ENCODE results near the gene SPTBN1. TPM values are rescaled to one million over a fixed set of nuclear protein-coding genes. Genes with fewer than 3 reads are reported as not detected.
A peak's percentile ranks its signal among the peaks of the same experiment; 100 is the strongest.

Gene SPTBN1
- total RNA-seq, 1 experiment from 2014 or later, result 204 TPM

DNA sequence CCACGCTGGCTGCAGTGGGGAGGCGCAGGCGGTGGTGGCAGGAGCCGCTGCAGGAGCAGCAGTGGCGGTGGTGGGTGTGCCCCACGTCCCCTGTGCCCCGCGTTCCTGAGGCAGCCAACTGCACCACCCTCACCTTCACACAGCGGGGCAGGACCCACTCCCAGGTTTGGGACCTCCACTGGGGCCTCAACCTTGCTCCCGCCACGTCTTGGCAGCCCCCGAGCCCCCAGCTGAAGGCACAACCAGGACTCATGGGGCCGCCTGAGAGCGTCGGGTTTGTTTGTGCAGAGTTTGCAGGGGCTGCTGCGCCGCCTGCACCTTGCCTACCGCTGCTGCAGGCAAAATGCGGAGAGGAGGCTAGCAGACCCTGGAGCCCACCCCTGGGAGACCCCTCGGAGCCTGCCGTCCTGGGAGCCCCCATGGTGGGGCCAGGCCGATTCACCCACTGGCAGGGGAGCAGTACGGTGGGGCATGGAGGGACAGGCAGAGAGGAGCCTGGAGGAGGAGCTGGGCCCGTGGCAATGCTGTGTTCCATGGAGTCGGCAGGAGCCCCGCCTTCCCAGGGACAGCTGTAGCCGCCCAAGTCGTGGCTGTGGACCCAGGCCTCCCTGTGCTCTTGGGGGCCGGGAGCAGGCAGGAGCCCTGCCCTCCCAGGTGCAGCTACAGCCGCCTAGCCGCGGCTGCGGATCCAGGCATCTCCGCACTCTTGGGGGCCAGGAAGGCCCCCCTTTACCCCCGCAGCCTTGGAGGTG is 252.6 kb downstream of the SPTBN1 start:
- Mint-ChIP-seq H3K27me3 (ENCODE audit: low read depth) (peaks cover 7% of the 10 kb centered on the region), H3K4me3 (peak overlapping the region; percentile 60), H3K27ac (no peak overlapping the region), H3K36me3 (no peaks in the 10 kb centered on the region), H3K4me1 (0 out of 2 replicates have a peak, but pooled peaks cover 6% of the 10 kb centered on the region), H3K9me3 (no peaks in the 10 kb centered on the region)
- DNase-seq (ENCODE audit: low spot score), result peak; percentile 69
- TF ChIP-seq, protein P1, sequence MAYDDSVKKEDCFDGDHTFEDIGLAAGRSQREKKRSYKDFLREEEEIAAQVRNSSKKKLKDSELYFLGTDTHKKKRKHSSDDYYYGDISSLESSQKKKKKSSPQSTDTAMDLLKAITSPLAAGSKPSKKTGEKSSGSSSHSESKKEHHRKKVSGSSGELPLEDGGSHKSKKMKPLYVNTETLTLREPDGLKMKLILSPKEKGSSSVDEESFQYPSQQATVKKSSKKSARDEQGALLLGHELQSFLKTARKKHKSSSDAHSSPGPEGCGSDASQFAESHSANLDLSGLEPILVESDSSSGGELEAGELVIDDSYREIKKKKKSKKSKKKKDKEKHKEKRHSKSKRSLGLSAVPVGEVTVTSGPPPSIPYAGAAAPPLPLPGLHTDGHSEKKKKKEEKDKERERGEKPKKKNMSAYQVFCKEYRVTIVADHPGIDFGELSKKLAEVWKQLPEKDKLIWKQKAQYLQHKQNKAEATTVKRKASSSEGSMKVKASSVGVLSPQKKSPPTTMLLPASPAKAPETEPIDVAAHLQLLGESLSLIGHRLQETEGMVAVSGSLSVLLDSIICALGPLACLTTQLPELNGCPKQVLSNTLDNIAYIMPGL (CRISPR knock-in tag; IDR thresholded peaks at IDR 0.05), result peak; percentile 8; the same call in 1 of the 2 replicates
- TF ChIP-seq, protein P2, sequence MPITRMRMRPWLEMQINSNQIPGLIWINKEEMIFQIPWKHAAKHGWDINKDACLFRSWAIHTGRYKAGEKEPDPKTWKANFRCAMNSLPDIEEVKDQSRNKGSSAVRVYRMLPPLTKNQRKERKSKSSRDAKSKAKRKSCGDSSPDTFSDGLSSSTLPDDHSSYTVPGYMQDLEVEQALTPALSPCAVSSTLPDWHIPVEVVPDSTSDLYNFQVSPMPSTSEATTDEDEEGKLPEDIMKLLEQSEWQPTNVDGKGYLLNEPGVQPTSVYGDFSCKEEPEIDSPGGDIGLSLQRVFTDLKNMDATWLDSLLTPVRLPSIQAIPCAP (CRISPR knock-in tag; IDR thresholded peaks at IDR 0.05), result no peak
- TF ChIP-seq, protein P3, sequence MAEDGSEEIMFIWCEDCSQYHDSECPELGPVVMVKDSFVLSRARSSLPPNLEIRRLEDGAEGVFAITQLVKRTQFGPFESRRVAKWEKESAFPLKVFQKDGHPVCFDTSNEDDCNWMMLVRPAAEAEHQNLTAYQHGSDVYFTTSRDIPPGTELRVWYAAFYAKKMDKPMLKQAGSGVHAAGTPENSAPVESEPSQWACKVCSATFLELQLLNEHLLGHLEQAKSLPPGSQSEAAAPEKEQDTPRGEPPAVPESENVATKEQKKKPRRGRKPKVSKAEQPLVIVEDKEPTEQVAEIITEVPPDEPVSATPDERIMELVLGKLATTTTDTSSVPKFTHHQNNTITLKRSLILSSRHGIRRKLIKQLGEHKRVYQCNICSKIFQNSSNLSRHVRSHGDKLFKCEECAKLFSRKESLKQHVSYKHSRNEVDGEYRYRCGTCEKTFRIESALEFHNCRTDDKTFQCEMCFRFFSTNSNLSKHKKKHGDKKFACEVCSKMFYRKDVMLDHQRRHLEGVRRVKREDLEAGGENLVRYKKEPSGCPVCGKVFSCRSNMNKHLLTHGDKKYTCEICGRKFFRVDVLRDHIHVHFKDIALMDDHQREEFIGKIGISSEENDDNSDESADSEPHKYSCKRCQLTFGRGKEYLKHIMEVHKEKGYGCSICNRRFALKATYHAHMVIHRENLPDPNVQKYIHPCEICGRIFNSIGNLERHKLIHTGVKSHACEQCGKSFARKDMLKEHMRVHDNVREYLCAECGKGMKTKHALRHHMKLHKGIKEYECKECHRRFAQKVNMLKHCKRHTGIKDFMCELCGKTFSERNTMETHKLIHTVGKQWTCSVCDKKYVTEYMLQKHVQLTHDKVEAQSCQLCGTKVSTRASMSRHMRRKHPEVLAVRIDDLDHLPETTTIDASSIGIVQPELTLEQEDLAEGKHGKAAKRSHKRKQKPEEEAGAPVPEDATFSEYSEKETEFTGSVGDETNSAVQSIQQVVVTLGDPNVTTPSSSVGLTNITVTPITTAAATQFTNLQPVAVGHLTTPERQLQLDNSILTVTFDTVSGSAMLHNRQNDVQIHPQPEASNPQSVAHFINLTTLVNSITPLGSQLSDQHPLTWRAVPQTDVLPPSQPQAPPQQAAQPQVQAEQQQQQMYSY (CRISPR knock-in tag; IDR thresholded peaks at IDR 0.05), result peak; percentile 85
- TF ChIP-seq ZNF423 (CRISPR knock-in tag; IDR thresholded peaks at IDR 0.05), result 0 out of 2 replicates have a peak, but pooled peaks have one; percentile 24
- POLR2A ChIA-PET, result interaction anchor here (1.2 kb wide), 2 partner anchors 14 to 43 kb away, joined by 4 to 5 read pairs; partner anchors contain the start of gene EML6
- ATAC-seq, result peak; percentile 88
- CTCF ChIA-PET, result interaction anchor here (0.7 to 9.3 kb wide), 9 partner anchors 14 to 601 kb away, joined by 3 to 171 read pairs (median 7); partner anchors contain the start of gene EML6

DNA sequence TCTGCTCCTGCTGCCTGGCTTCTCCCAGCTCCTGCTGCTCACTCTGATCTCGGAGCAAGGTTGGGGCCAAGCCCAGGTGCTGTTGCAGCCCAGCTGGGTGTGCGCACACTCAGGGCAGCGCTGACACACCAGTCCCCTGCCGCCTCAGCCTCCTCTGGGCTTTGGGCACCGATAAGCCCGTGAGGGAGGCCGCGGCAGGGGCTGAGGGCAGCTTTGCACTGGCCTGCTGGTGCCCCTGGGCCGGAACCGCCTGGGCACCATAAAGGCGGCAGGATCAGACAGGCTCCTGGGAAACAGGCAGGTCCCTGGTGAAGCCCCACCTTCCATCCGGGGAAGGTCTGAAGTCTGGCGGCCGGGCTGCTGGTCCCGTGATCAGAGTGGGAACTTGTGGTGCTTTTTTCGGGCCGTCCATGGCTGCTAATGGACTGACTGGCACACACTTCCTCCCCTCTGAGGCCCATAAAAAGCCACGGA is 253.2 kb downstream of the SPTBN1 start:
- Mint-ChIP-seq H3K27me3 (ENCODE audit: low read depth) (peaks cover 7% of the 10 kb centered on the region), H3K27ac (no peak overlapping the region), H3K9me3 (no peaks in the 10 kb centered on the region), H3K4me3 (peak overlapping the region; percentile 60), H3K36me3 (no peaks in the 10 kb centered on the region), H3K4me1 (0 out of 2 replicates have a peak, but pooled peaks cover 6% of the 10 kb centered on the region)
- DNase-seq (ENCODE audit: low spot score) (peak; percentile 31), ATAC-seq (peak; percentile 61)
- TF ChIP-seq, protein P4, sequence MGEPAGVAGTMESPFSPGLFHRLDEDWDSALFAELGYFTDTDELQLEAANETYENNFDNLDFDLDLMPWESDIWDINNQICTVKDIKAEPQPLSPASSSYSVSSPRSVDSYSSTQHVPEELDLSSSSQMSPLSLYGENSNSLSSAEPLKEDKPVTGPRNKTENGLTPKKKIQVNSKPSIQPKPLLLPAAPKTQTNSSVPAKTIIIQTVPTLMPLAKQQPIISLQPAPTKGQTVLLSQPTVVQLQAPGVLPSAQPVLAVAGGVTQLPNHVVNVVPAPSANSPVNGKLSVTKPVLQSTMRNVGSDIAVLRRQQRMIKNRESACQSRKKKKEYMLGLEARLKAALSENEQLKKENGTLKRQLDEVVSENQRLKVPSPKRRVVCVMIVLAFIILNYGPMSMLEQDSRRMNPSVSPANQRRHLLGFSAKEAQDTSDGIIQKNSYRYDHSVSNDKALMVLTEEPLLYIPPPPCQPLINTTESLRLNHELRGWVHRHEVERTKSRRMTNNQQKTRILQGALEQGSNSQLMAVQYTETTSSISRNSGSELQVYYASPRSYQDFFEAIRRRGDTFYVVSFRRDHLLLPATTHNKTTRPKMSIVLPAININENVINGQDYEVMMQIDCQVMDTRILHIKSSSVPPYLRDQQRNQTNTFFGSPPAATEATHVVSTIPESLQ (CRISPR knock-in tag; IDR thresholded peaks at IDR 0.05), result no peak
- no peak for TF ChIP-seq TCF7 (CRISPR knock-in tag; IDR thresholded peaks at IDR 0.05; ENCODE audit: low read depth)
- TF ChIP-seq SMAD4 (CRISPR knock-in tag; IDR thresholded peaks at IDR 0.05), result no peak
- TF ChIP-seq MXD4 (CRISPR knock-in tag; IDR thresholded peaks at IDR 0.05; ENCODE audit: borderline replicate concordance), result no peak
- no peak for TF ChIP-seq RORB (CRISPR knock-in tag; IDR thresholded peaks at IDR 0.05)
- 0 out of 2 replicates have a peak, but pooled peaks have one; percentile 27 for TF ChIP-seq ZBTB21 (CRISPR knock-in tag; IDR thresholded peaks at IDR 0.05; ENCODE audit: borderline replicate concordance)
- POLR2A ChIA-PET, result interaction anchor here (1.2 kb wide), 2 partner anchors 14 to 44 kb away, joined by 4 to 5 read pairs; partner anchors contain the start of gene EML6
- CTCF ChIA-PET, result interaction anchor here (0.7 to 9.3 kb wide), 8 partner anchors 13 to 602 kb away, joined by 3 to 171 read pairs (median 10); partner anchors contain the start of gene EML6

DNA sequence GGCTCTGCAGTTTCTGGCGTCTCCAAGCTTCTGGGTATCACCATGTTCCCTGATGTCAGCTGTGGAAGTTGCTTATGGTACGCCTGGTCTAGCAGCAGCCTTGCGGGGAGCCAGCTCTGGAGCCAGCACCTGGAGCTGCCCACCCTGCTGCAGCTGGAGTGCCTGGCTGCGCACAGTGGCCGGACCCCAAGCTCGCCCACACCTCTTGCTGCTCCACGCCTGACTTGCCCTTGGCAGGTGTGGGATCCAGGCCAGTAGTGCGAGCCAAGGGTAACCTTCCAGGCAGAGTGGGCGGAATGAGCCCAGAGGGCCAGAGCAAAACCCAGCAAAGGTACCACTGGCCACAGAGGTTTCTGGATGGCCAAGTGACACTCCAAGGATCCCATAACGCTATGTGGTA is 254.1 kb downstream of the SPTBN1 start:
- ATAC-seq, result no peak
- CTCF ChIA-PET, result interaction anchor here (0.6 to 9.3 kb wide), 5 partner anchors 13 to 651 kb away, joined by 4 to 171 read pairs (median 13); partner anchors contain the start of gene EML6
- TF ChIP-seq ZNF263 (CRISPR knock-in tag; IDR thresholded peaks at IDR 0.05; ENCODE audit: low read depth) (no peak), NR1H2 (CRISPR knock-in tag; IDR thresholded peaks at IDR 0.05) (no peak), RELA (CRISPR knock-in tag; IDR thresholded peaks at IDR 0.05; ENCODE audit: borderline replicate concordance) (no peak), ZBTB21 (CRISPR knock-in tag; IDR thresholded peaks at IDR 0.05; ENCODE audit: borderline replicate concordance) (no peak), FOXP1 (CRISPR knock-in tag; IDR thresholded peaks at IDR 0.05; ENCODE audit: borderline replicate concordance) (no peak), SMAD4 (CRISPR knock-in tag; IDR thresholded peaks at IDR 0.05) (no peak), TP53 (CRISPR knock-in tag; IDR thresholded peaks at IDR 0.05) (no peak), ZNF416 (CRISPR knock-in tag; IDR thresholded peaks at IDR 0.05) (no peak), TEAD4 (CRISPR knock-in tag; IDR thresholded peaks at IDR 0.05) (no peak)
- TF ChIP-seq, protein P2 (CRISPR knock-in tag; IDR thresholded peaks at IDR 0.05), result no peak
- TF ChIP-seq, protein P5, sequence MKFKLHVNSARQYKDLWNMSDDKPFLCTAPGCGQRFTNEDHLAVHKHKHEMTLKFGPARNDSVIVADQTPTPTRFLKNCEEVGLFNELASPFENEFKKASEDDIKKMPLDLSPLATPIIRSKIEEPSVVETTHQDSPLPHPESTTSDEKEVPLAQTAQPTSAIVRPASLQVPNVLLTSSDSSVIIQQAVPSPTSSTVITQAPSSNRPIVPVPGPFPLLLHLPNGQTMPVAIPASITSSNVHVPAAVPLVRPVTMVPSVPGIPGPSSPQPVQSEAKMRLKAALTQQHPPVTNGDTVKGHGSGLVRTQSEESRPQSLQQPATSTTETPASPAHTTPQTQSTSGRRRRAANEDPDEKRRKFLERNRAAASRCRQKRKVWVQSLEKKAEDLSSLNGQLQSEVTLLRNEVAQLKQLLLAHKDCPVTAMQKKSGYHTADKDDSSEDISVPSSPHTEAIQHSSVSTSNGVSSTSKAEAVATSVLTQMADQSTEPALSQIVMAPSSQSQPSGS (CRISPR knock-in tag; IDR thresholded peaks at IDR 0.05; ENCODE audit: borderline replicate concordance, low read depth), result no peak

More for the DNA sequence above, 254.1 kb downstream of the SPTBN1 start:
- Mint-ChIP-seq H3K9me3 (no peaks in the 10 kb centered on the region), H3K27ac (no peak overlapping the region), H3K27me3 (ENCODE audit: low read depth) (peaks cover 7% of the 10 kb centered on the region), H3K36me3 (no peaks in the 10 kb centered on the region), H3K4me1 (0 out of 2 replicates have a peak, but pooled peaks cover 6% of the 10 kb centered on the region), H3K4me3 (no peak overlapping the region; the same call in 1 of the 2 replicates)
- POLR2A ChIA-PET, result no interaction called here
- no peak for DNase-seq (ENCODE audit: low spot score)

Data from WTC11 (cell line).